HG02759 (cell line): ENCODE measurements around the gene ITGA1.
"Not testable (repeated sequence)": the region's sequence is repeated elsewhere in the genome, so short reads cannot be mapped to it uniquely, and the experiment has no call there.

ENCODE experiments used
- ATAC-seq: cut with Tn5 transposase; IDR thresholded peaks from one replicate; pipeline ENCODE4 v1.9.1; 2021; ENCODE audit warnings: mild to moderate bottlenecking, moderate library complexity; ENCODE audit not compliant: unreplicated experiment

Gene ITGA1

DNA sequence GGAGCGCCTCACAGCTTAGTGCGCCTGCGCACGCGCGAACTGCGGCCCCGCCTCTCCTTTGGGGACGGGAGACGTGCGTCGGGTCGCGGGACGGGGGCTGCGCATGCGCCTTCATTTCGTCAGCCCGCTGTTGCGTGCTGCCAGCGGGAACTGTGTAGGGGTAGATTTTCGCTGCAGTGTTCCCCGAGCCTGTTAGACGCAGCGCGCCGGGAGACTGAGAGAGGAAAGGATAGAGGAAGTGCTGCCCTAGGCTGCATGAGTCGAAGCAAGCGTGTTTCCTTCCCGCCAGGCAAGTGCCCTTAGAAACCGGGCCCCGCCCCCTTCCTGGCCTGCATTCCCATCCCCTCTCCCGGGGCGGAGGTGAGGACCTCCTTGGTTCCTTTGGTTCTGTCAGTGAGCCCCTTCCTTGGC lies 12.3 kb downstream of the ITGA1 start:
- ATAC-seq: peak; percentile 92

DNA sequence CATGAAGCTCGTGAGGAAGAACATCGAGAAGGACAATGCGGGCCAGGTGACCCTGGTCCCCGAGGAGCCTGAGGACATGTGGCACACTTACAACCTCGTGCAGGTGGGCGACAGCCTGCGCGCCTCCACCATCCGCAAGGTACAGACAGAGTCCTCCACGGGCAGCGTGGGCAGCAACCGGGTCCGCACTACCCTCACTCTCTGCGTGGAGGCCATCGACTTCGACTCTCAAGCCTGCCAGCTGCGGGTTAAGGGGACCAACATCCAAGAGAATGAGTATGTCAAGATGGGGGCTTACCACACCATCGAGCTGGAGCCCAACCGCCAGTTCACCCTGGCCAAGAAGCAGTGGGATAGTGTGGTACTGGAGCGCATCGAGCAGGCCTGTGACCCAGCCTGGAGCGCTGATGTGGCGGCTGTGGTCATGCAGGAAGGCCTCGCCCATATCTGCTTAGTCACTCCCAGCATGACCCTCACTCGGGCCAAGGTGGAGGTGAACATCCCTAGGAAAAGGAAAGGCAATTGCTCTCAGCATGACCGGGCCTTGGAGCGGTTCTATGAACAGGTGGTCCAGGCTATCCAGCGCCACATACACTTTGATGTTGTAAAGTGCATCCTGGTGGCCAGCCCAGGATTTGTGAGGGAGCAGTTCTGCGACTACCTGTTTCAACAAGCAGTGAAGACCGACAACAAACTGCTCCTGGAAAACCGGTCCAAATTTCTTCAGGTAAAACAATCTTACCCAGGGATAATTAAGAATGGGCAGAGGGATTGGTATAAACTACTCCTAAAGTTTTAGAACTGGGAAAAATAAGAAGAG lies 12.9 kb downstream of the ITGA1 start:
- ATAC-seq: peak; percentile 37

GRCh38 chr5:52801329-52801728 lies 13.6 kb downstream of the ITGA1 start:
- ATAC-seq: no peak

- ATAC-seq: no peak
Measured at GRCh38 chr5:52802272-52802973, 14.7 kb downstream of the ITGA1 start.

GRCh38 chr5:52802974-52803336 lies 15.2 kb downstream of the ITGA1 start:
- no peak for ATAC-seq

GRCh38 chr5:52804387-52804791 lies 16.7 kb downstream of the ITGA1 start:
- ATAC-seq: no peak

DNA sequence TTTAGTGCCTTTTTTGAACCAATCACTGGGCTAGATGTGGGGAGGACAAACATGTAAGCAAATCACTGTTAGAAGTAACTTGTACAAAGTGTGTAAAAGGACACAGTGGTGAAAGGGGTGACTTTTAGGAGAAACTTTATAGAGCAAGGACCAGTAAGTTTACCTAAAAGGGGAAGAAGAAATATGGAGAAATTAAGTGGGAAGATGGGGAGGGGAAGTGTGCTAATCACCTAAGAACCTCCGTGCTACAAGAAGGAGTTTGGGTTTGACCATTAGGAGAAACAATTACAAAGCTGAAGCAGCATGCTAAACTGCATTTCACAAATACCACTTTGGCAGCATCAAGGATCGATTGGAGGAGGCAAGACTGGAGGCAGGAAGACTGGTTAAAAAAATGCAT lies 17.3 kb downstream of the ITGA1 start:
- ATAC-seq: no peak

DNA sequence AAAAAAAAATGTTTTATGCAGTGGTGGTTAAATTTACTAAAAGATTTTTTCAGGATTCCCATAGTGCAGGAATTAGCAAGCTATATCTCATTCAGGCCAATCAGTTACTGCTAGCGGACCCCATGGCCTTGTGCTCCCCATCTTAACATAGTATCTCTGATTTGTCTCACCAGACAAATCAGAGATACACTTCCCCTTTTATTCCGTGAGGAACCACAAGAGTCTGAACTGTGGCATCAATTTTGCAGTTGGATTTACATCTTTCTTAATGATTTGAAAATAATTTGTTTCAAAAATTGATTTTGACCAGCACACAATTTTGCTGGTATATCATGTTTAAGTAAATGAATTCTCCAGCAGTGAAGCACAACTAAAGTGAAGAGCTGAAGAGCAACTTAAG lies 17.9 kb downstream of the ITGA1 start:
- ATAC-seq: no peak

- ATAC-seq: no peak
Measured at GRCh38 chr5:52807037-52807436, 19.3 kb downstream of the ITGA1 start.

DNA sequence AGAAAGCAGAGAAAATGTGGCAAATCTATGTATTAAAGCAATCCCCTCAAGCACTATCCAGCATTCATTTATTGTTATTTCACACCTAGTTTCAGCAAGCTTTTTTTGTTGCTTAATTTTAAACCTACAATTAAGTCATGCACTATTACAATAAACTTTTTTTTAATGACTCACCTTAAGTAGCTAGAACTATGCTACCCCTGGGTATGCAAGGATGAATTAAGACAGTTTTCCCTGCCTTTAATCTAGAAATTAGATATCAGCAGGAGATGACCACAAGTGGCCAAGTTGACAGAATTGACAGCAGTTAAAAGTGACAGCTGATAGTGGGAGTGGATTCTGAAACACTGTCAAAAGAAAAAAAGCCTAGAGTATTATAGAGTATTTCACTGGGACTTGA lies 20.0 kb downstream of the ITGA1 start:
- ATAC-seq: no peak

DNA sequence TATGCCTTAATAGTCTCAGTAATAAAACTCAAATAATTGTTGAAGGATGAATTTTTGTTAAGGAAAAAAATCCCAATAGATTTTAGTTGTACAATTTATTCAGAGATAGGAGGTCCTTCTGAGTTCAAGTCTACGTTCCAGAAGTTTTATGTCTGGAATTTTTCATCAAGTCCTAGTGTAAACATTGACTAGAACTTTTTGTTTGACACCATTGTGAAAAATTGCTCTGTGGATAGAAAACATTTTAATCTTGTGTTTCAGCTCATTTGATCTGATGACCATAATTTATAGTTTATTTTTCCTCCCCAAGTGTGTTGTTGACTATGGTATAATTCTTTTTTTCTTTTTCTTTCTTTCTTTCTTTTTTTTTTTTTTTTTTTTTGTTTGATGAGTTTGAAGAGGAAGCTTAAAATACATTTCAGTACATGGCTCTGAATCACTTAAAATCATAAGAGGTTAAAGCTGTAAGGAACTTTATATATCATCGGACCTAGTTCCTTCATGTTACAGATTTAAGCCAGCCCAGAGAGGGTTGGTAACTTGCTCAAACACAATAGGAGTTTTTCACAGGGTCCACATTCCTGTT lies 20.7 kb downstream of the ITGA1 start:
- ATAC-seq: no peak

GRCh38 chr5:52809884-52810283 lies 22.2 kb downstream of the ITGA1 start:
- no peak for ATAC-seq

- no peak for ATAC-seq
Measured at GRCh38 chr5:52810426-52810825, 22.7 kb downstream of the ITGA1 start.

DNA sequence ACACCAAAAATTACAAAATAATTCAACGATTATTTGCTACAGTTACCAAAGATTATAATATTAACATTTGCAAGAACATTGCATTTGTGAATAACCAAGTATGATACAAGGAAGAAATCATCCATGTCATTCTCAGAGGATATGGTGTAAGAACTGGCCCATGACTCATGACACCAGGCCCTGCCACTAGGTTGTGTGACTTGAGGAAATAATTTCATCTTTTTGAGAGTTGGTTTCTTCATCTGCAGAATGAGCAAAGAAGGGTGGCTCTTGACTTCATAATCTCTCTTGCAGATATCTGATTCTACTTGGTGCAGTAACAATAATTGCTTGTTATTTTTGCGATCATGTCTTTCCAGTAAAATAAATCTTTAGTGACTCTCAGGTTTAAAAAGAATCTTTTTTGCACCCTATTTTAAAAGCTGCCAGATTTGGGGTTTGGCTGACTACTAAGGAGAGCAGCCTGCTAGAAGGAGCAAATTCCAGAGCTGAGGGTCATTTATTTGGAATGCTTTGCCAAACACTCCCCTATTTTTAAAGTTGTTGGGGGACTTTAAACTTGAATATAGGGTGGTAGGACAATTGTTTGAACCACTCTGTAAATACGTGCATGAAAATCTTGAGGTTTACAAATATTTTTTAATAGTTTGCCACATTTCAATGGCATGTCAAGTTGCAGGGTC lies 23.5 kb downstream of the ITGA1 start:
- no peak for ATAC-seq

GRCh38 chr5:52814352-52815148 lies 26.8 kb downstream of the ITGA1 start:
- ATAC-seq: no peak

GRCh38 chr5:52817818-52818217 lies 30.1 kb downstream of the ITGA1 start:
- no peak for ATAC-seq

GRCh38 chr5:52818360-52818759 lies 30.6 kb downstream of the ITGA1 start:
- no peak for ATAC-seq

DNA sequence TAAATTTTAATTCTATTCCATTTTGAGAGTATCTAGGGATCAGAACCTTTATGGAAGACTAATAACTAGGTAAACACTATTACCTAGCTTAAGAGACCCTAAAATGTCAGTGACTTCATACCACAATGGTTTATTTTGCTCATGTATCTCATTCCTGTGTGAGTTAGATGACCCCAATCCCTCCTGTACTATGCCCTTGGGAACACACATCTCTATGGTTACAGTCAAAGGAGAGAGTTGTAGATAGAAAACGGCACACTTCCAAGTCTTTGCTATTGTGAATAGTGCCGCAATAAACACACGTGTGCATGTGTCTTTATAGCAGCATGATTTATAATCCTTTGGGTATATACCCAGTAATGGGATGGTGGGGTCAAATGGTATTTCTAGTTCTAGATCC lies 31.1 kb downstream of the ITGA1 start:
- ATAC-seq: not testable (repeated sequence)

GRCh38 chr5:52821901-52822300 lies 34.2 kb downstream of the ITGA1 start:
- no peak for ATAC-seq

GRCh38 chr5:52822437-52822836 lies 34.7 kb downstream of the ITGA1 start:
- ATAC-seq: no peak

DNA sequence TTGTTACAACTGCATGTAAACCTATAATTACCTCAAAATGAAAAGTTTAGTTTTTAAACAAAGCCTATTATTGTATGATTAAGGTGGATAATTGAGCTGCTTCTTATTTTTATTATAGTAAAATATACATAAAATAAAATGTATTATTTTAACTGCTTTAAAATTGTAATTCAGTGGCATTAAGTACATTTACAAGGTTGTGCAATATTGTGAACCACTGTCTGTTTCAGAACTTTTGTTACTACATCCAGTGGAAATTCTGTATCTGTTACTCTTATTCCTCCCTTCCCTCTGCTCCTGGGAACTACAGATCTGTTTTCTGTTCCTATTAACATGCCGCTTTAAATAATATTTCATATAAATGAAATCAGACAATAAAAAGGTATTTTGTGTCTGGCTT lies 37.1 kb downstream of the ITGA1 start:
- ATAC-seq: no peak
